Astrocyte (in vitro differentiated cells and primary cell): ENCODE data around the gene FNDC3A. TPM values are rescaled to one million over a fixed set of nuclear protein-coding genes. Genes with fewer than 3 reads are reported as not detected.

ENCODE experiments used
- DNase-seq: peaks from one replicate; pipeline ENCODE4 v3.0.0-alpha.2; 2010; ENCODE audit warnings: low read depth
- FAIRE-seq: peaks from 2 replicates; lab custom pipeline; 2011; peaks lifted over from hg19 to GRCh38; lab: Jason Lieb, UNC
- H2AFZ ChIP-seq: 2 replicates; pipeline ENCODE4 v1.6.0; 2012; ENCODE audit warnings: low read depth, low read length, inconsistent platforms
- H3K27ac ChIP-seq: 2 replicates; pipeline ENCODE4 v1.5.1; 2011; ENCODE audit warnings: low read depth, low read length, inconsistent platforms
- H3K27me3 ChIP-seq: 2 replicates; pipeline ENCODE4 v1.6.0; 2011; ENCODE audit warnings: low read length, inconsistent platforms; ENCODE audit not compliant: insufficient read depth
- H3K36me3 ChIP-seq: 2 replicates; pipeline ENCODE4 v1.5.1; 2011; ENCODE audit warnings: low read length, inconsistent platforms; ENCODE audit not compliant: insufficient read depth
- H3K4me1 ChIP-seq: 2 replicates; pipeline ENCODE4 v1.5.1; 2011; ENCODE audit warnings: low read length, inconsistent platforms; ENCODE audit not compliant: insufficient read depth
- H3K4me2 ChIP-seq: 2 replicates; pipeline ENCODE4 v1.6.0; 2012; ENCODE audit warnings: low read length, inconsistent platforms
- H3K4me3 ChIP-seq: 2 replicates; pipeline ENCODE4 v1.5.1; 2011; ENCODE audit warnings: low read depth, mild to moderate bottlenecking, low read length, inconsistent platforms; ENCODE audit not compliant: insufficient read depth
- H3K79me2 ChIP-seq: 2 replicates; pipeline ENCODE4 v1.6.0; 2012; ENCODE audit warnings: mild to moderate bottlenecking, low read length, inconsistent platforms; ENCODE audit not compliant: insufficient read depth
- H3K9ac ChIP-seq: 2 replicates; pipeline ENCODE4 v1.6.0; 2012; ENCODE audit warnings: mild to moderate bottlenecking, low read length, inconsistent platforms
- H3K9me3 ChIP-seq: 2 replicates; pipeline ENCODE4 v1.5.1; 2012; ENCODE audit warnings: low read depth, mild to moderate bottlenecking, low read length, inconsistent platforms; ENCODE audit not compliant: insufficient read depth
- H4K20me1 ChIP-seq: 2 replicates; pipeline ENCODE4 v1.6.0; 2012; ENCODE audit warnings: low read length, inconsistent platforms; ENCODE audit not compliant: insufficient read depth
- H3K27ac Mint-ChIP-seq: one replicate; pipeline ENCODE4 v1.8.0; 2021; ENCODE audit warnings: mild to moderate bottlenecking, mixed read lengths; ENCODE audit not compliant: unreplicated experiment
- H3K27me3 Mint-ChIP-seq: one replicate; pipeline ENCODE4 v1.8.0; 2021; ENCODE audit warnings: low read depth, mixed read lengths; ENCODE audit not compliant: unreplicated experiment
- H3K36me3 Mint-ChIP-seq: one replicate; pipeline ENCODE4 v1.8.0; 2021; ENCODE audit warnings: low read depth, mixed read lengths; ENCODE audit not compliant: unreplicated experiment
- H3K4me1 Mint-ChIP-seq: one replicate; pipeline ENCODE4 v1.8.0; 2021; ENCODE audit warnings: low read depth, mixed read lengths; ENCODE audit not compliant: unreplicated experiment
- H3K4me3 Mint-ChIP-seq: one replicate; pipeline ENCODE4 v1.8.0; 2021; ENCODE audit warnings: mild to moderate bottlenecking, moderate library complexity, mixed read lengths; ENCODE audit not compliant: unreplicated experiment
- H3K9me3 Mint-ChIP-seq: one replicate; pipeline ENCODE4 v1.8.0; 2021; ENCODE audit warnings: mild to moderate bottlenecking, mixed read lengths; ENCODE audit not compliant: unreplicated experiment
- CTCF ChIP-seq: IDR thresholded peaks from 2 replicates; pipeline ENCODE4 v1.5.1; 2011; ENCODE audit warnings: low read depth, mild to moderate bottlenecking, inconsistent platforms, low read length, moderate library complexity; ENCODE audit not compliant: insufficient read depth
- EZH2 ChIP-seq: IDR thresholded peaks from 2 replicates; pipeline ENCODE4 v1.6.1; 2012; ENCODE audit warnings: mild to moderate bottlenecking, low read length, inconsistent platforms; ENCODE audit not compliant: insufficient read depth
- total RNA-seq: library from RNA; stranded (reverse); gene quantifications from 2 replicates; pipeline ENCODE4 v1.2.1, GENCODE V29; 2021

The FNDC3A gene
- total RNA-seq, 1 donor from 2014 or later = 82.6 TPM

GRCh38 chr13:48985756-48986155, 10.0 kb downstream of the FNDC3A start:
- no peak overlapping the region for H3K27ac ChIP-seq
- no peak overlapping the region for H3K4me3 ChIP-seq
- no peak for DNase-seq
- no peak overlapping the region for H3K27ac Mint-ChIP-seq
- H3K4me2 ChIP-seq = no peak overlapping the region
- H2AFZ ChIP-seq = no peak overlapping the region
- peaks cover 3% of the 10 kb centered on the region for H3K36me3 Mint-ChIP-seq
- no peak overlapping the region for H3K9ac ChIP-seq
- no peaks in the 10 kb centered on the region for H3K9me3 ChIP-seq
- H3K27me3 ChIP-seq = no peaks in the 10 kb centered on the region
- TF ChIP-seq CTCF (no peak), EZH2 (no peak)
- no peak overlapping the region for H3K4me3 Mint-ChIP-seq
- H3K79me2 ChIP-seq = peaks cover 82% of the 10 kb centered on the region
- peaks cover 2% of the 10 kb centered on the region for H3K4me1 Mint-ChIP-seq
- no peak for FAIRE-seq
- H3K36me3 ChIP-seq = no peaks in the 10 kb centered on the region
- H3K9me3 Mint-ChIP-seq = peaks cover 2% of the 10 kb centered on the region
- no peaks in the 10 kb centered on the region for H3K4me1 ChIP-seq
- H3K27me3 Mint-ChIP-seq = no peaks in the 10 kb centered on the region
- no peaks in the 10 kb centered on the region for H4K20me1 ChIP-seq

- no peak overlapping the region for H3K27ac Mint-ChIP-seq
- no peak overlapping the region for H3K27ac ChIP-seq
- no peaks in the 10 kb centered on the region for H4K20me1 ChIP-seq
- DNase-seq (no peak), FAIRE-seq (no peak)
- no peaks in the 10 kb centered on the region for H3K27me3 ChIP-seq
- H3K4me2 ChIP-seq = no peak overlapping the region
- H3K4me1 Mint-ChIP-seq = peaks cover 6% of the 10 kb centered on the region
- H3K36me3 ChIP-seq = no peaks in the 10 kb centered on the region
- peaks cover 4% of the 10 kb centered on the region for H3K9me3 Mint-ChIP-seq
- H3K79me2 ChIP-seq = peaks cover 63% of the 10 kb centered on the region
- peaks cover 3% of the 10 kb centered on the region for H3K36me3 Mint-ChIP-seq
- H3K4me3 ChIP-seq = no peak overlapping the region
- H2AFZ ChIP-seq = no peak overlapping the region
- H3K9ac ChIP-seq = no peak overlapping the region
- H3K27me3 Mint-ChIP-seq = no peaks in the 10 kb centered on the region
- no peaks in the 10 kb centered on the region for H3K9me3 ChIP-seq
- no peaks in the 10 kb centered on the region for H3K4me1 ChIP-seq
- no peak overlapping the region for H3K4me3 Mint-ChIP-seq
- TF ChIP-seq CTCF (no peak), EZH2 (no peak)
Observed at GRCh38 chr13:48990900-48991299, 15.2 kb downstream of the FNDC3A start.

- Histone ChIP-seq H4K20me1 (peaks cover 9% of the 10 kb centered on the region), H3K4me2 (no peak overlapping the region), H3K27me3 (no peaks in the 10 kb centered on the region), H3K79me2 (peaks cover 62% of the 10 kb centered on the region), H2AFZ (no peak overlapping the region), H3K27ac (no peak overlapping the region), H3K9ac (no peak overlapping the region), H3K4me1 (no peaks in the 10 kb centered on the region), H3K4me3 (no peak overlapping the region), H3K9me3 (no peaks in the 10 kb centered on the region), H3K36me3 (no peaks in the 10 kb centered on the region)
- Mint-ChIP-seq H3K4me3 (no peak overlapping the region), H3K27me3 (no peaks in the 10 kb centered on the region), H3K9me3 (peaks cover 4% of the 10 kb centered on the region), H3K4me1 (peaks cover 6% of the 10 kb centered on the region), H3K36me3 (peaks cover 3% of the 10 kb centered on the region), H3K27ac (no peak overlapping the region)
- FAIRE-seq (no peak), DNase-seq (no peak)
- TF ChIP-seq EZH2 (no peak), CTCF (no peak)
Observed at GRCh38 chr13:48993150-48993549, 17.4 kb downstream of the FNDC3A start.
